WTC11 (cell line): Measurements from ENCODE around the gene PCDHB2.

Experiments used
- ATF3 ChIP-seq: sonication (generic); formaldehyde crosslinking; conservative IDR thresholded peaks from 2 replicates; pipeline ENCODE4 v1.8.1; 2022; ENCODE audit warnings: mild to moderate bottlenecking, missing genetic modification reagents
- CTCF ChIP-seq: fragments of 200-600 bp; IDR thresholded peaks from 2 replicates; pipeline ENCODE4 v1.8.0; 2022; ENCODE audit warnings: antibody characterized with exemption
- ELF4 ChIP-seq: sonication (generic); formaldehyde crosslinking; IDR thresholded peaks from 2 replicates; pipeline ENCODE4 v1.8.1; 2022; ENCODE audit warnings: low read depth, mild to moderate bottlenecking, moderate library complexity, missing genetic modification reagents
- FOXK1 ChIP-seq: sonication (generic); formaldehyde crosslinking; IDR thresholded peaks from 2 replicates; pipeline ENCODE4 v1.8.0; 2022; ENCODE audit warnings: mild to moderate bottlenecking, moderate library complexity, missing genetic modification reagents
- IRF2 ChIP-seq: sonication (generic); formaldehyde crosslinking; IDR thresholded peaks from 2 replicates; pipeline ENCODE4 v1.8.0; 2022; ENCODE audit warnings: low read depth, missing genetic modification reagents, borderline replicate concordance
- JUN ChIP-seq: sonication (generic); formaldehyde crosslinking; IDR thresholded peaks from 2 replicates; pipeline ENCODE4 v1.8.0; 2023; ENCODE audit warnings: mild to moderate bottlenecking, missing genetic modification reagents
- NFYB ChIP-seq: sonication (generic); formaldehyde crosslinking; conservative IDR thresholded peaks from 2 replicates; pipeline ENCODE4 v1.8.0; 2022; ENCODE audit warnings: low read depth, missing genetic modification reagents
- NR3C1 ChIP-seq: sonication (generic); formaldehyde crosslinking; conservative IDR thresholded peaks from 2 replicates; pipeline ENCODE4 v1.8.1; 2023; ENCODE audit warnings: low read depth, mild to moderate bottlenecking, missing genetic modification reagents
- SMAD3 ChIP-seq: sonication (generic); formaldehyde crosslinking; IDR thresholded peaks from 2 replicates; pipeline ENCODE4 v1.8.0; 2022; ENCODE audit warnings: missing genetic modification reagents, mild to moderate bottlenecking, borderline replicate concordance
- SP1 ChIP-seq: sonication (generic); formaldehyde crosslinking; conservative IDR thresholded peaks from 2 replicates; pipeline ENCODE4 v1.8.1; 2022; ENCODE audit warnings: missing genetic modification reagents
- TEAD4 ChIP-seq: sonication (generic); formaldehyde crosslinking; IDR thresholded peaks from 2 replicates; pipeline ENCODE4 v1.8.0; 2022; ENCODE audit warnings: mild to moderate bottlenecking, missing genetic modification reagents
- ZNF138 ChIP-seq: sonication (generic); formaldehyde crosslinking; conservative IDR thresholded peaks from 2 replicates; pipeline ENCODE4 v1.8.1; 2022; ENCODE audit warnings: mild to moderate bottlenecking, moderate library complexity, missing genetic modification reagents
- TF ChIP-seq, protein P1 (sequence below): sonication (generic); formaldehyde crosslinking; IDR thresholded peaks from 2 replicates; pipeline ENCODE4 v1.8.1; 2023; ENCODE audit warnings: mild to moderate bottlenecking, missing genetic modification reagents, moderate library complexity
- TF ChIP-seq, protein P2 (sequence below): fragments of 250-450 bp; sonication (Bioruptor Pico); IDR thresholded peaks from 2 replicates; pipeline ENCODE4 v1.9.0; 2021; ENCODE audit warnings: mild to moderate bottlenecking

GRCh38 chr5:141051521-141051866 lies 42.9 kb upstream of the PCDHB2 start:
- TF ChIP-seq NFYB (CRISPR knock-in tag) (no peak), JUN (CRISPR knock-in tag) (no peak), CTCF (no peak), ATF3 (CRISPR knock-in tag) (no peak), ELF4 (CRISPR knock-in tag) (no peak), IRF2 (CRISPR knock-in tag) (no peak), NR3C1 (CRISPR knock-in tag) (no peak), SP1 (CRISPR knock-in tag) (no peak), FOXK1 (CRISPR knock-in tag) (no peak), TEAD4 (no peak), SMAD3 (CRISPR knock-in tag) (no peak), ZNF138 (no peak)
- TF ChIP-seq, protein P1, sequence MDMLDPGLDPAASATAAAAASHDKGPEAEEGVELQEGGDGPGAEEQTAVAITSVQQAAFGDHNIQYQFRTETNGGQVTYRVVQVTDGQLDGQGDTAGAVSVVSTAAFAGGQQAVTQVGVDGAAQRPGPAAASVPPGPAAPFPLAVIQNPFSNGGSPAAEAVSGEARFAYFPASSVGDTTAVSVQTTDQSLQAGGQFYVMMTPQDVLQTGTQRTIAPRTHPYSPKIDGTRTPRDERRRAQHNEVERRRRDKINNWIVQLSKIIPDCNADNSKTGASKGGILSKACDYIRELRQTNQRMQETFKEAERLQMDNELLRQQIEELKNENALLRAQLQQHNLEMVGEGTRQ (CRISPR knock-in tag): no peak
- TF ChIP-seq, protein P2, sequence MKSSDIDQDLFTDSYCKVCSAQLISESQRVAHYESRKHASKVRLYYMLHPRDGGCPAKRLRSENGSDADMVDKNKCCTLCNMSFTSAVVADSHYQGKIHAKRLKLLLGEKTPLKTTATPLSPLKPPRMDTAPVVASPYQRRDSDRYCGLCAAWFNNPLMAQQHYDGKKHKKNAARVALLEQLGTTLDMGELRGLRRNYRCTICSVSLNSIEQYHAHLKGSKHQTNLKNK (CRISPR knock-in tag): no peak
